ENCODE measurements around the gene GXYLT2. TPM values are rescaled to one million over a fixed set of nuclear protein-coding genes. Genes with fewer than 3 reads are reported as not detected.
"Not testable (repeated sequence)": the region's sequence is repeated elsewhere in the genome, so short reads cannot be mapped to it uniquely, and the experiment has no call there.

GXYLT2 gene
- polyA plus RNA-seq, 3 donors, result 11.1 to 14.7 (median 13.2) TPM

- no peak for DNase-seq (ENCODE audit: low read depth in 3 of 3, low spot score in 2 of 3)
These were observed 4.4 kb downstream of the GXYLT2 start for GRCh38 chr3:72892081-72892775.

- no peak for DNase-seq (ENCODE audit: low read depth in 3 of 3, low spot score in 2 of 3)
These were observed 5.0 kb downstream of the GXYLT2 start for GRCh38 chr3:72892870-72893269.

- no peak for DNase-seq (ENCODE audit: low read depth in 3 of 3, low spot score in 2 of 3)
These were observed 7.2 kb downstream of the GXYLT2 start for GRCh38 chr3:72894976-72895552.

- no peak for DNase-seq (ENCODE audit: low read depth in 3 of 3, low spot score in 2 of 3)
These were observed 9.3 kb downstream of the GXYLT2 start for GRCh38 chr3:72896996-72897757.

GRCh38 chr3:72897758-72898007 is 9.8 kb downstream of the GXYLT2 start:
- DNase-seq (ENCODE audit: low read depth in 3 of 3, low spot score in 2 of 3), result no peak

- no peak for DNase-seq (ENCODE audit: low read depth in 3 of 3, low spot score in 2 of 3)
These were observed 11.5 kb downstream of the GXYLT2 start for GRCh38 chr3:72899349-72899765.

GRCh38 chr3:72900048-72900447 is 12.2 kb downstream of the GXYLT2 start:
- no peak for DNase-seq (ENCODE audit: low read depth in 3 of 3, low spot score in 2 of 3)

- no peak for DNase-seq (ENCODE audit: low read depth in 3 of 3, low spot score in 2 of 3)
These were observed 14.0 kb downstream of the GXYLT2 start for GRCh38 chr3:72901840-72902239.

- no peak for DNase-seq (ENCODE audit: low read depth in 3 of 3, low spot score in 2 of 3)
These were observed 15.2 kb downstream of the GXYLT2 start for GRCh38 chr3:72903004-72903403.

GRCh38 chr3:72904163-72904562 is 16.3 kb downstream of the GXYLT2 start:
- no peak for DNase-seq (ENCODE audit: low read depth in 3 of 3, low spot score in 2 of 3)

GRCh38 chr3:72906154-72906553 is 18.3 kb downstream of the GXYLT2 start:
- no peak for DNase-seq (ENCODE audit: low read depth in 3 of 3, low spot score in 2 of 3)

GRCh38 chr3:72907131-72907711 is 19.4 kb downstream of the GXYLT2 start:
- DNase-seq (ENCODE audit: low read depth in 3 of 3, low spot score in 2 of 3), result no peak

- DNase-seq (ENCODE audit: low read depth in 3 of 3, low spot score in 2 of 3), result no peak
These were observed 20.1 kb downstream of the GXYLT2 start for GRCh38 chr3:72907731-72908620.

- no peak for DNase-seq (ENCODE audit: low read depth in 3 of 3, low spot score in 2 of 3)
These were observed 21.7 kb downstream of the GXYLT2 start for GRCh38 chr3:72909591-72909990.

- DNase-seq (ENCODE audit: low read depth in 3 of 3, low spot score in 2 of 3), result no peak
These were observed 24.7 kb downstream of the GXYLT2 start for GRCh38 chr3:72912532-72912931.

- DNase-seq (ENCODE audit: low read depth in 3 of 3, low spot score in 2 of 3), result no peak
These were observed 26.5 kb downstream of the GXYLT2 start for GRCh38 chr3:72914383-72914782.

- no peak for DNase-seq (ENCODE audit: low read depth in 3 of 3, low spot score in 2 of 3)
These were observed 28.4 kb downstream of the GXYLT2 start for GRCh38 chr3:72916250-72916649.

- no peak for DNase-seq (ENCODE audit: low read depth in 3 of 3, low spot score in 2 of 3)
These were observed 31.7 kb downstream of the GXYLT2 start for GRCh38 chr3:72919520-72919919.

- DNase-seq (ENCODE audit: low read depth in 3 of 3, low spot score in 2 of 3), result no peak
These were observed 36.2 kb downstream of the GXYLT2 start for GRCh38 chr3:72924055-72924454.

- DNase-seq (ENCODE audit: low read depth in 3 of 3, low spot score in 2 of 3), result not testable (repeated sequence)
These were observed 41.2 kb downstream of the GXYLT2 start for GRCh38 chr3:72928781-72929735.

Measured in right renal cortex interstitium (tissue), 3 donors.